Activated gamma-delta T cell treated with Interleukin-2 at 50 U/mL for 16 hours (primary cell): ENCODE measurements around the gene ZNF563.

Experiments used
- DNase-seq: peaks from one replicate; pipeline ENCODE4 v3.0.0-alpha.2; 2020

ZNF563 gene

DNA sequence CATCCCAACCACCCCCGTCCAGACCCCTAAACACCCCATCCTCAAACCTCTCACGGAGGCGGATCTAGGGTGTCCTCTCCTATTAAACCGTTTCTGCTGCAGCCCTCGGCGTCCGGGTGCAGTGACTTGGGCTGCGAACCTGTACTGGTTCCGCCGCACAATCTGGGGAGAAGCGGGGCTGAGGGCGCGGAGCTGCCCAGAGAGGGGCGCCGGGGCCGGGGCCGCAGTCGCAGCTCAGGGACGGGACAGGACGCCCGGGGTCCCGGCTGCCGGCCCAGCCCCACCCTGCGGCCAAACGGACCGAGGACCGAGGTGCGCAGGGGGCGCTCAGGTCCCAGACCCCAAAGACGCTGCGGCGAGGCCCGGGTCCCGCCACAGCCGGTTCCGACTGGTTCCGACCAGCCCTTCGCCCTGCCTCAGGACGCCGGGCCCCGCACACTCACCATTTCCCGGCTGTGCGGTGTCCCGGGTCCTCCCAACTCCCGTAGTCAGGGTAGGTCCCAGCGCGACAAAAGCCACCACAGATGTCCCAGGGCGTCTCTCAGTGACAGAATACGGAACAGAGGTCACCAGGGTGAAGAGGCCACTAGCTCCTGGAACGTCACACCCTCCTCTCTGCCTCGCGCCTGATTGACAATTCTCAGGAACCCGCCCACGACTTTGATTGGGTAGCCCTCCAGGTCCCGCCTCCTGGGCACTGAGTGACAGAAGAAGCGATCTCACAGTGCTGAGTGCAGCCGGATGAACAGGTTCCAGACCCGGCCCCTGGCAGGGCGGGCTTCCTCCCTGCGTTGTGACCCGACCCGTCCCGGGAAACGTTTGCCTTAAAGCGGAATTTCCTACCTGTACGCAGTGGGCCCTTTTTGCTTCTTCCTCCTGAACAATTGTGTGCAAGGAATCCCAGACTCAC, 38.9 kb downstream of the ZNF563 start, which contains the start of gene ZNF44:
Gene ZNF44 (minus strand): TSS at position 635 of the 910 bp plus-strand sequence. CDS start 189 bp downstream, at position 446.
- peak; percentile 95 for DNase-seq

DNA sequence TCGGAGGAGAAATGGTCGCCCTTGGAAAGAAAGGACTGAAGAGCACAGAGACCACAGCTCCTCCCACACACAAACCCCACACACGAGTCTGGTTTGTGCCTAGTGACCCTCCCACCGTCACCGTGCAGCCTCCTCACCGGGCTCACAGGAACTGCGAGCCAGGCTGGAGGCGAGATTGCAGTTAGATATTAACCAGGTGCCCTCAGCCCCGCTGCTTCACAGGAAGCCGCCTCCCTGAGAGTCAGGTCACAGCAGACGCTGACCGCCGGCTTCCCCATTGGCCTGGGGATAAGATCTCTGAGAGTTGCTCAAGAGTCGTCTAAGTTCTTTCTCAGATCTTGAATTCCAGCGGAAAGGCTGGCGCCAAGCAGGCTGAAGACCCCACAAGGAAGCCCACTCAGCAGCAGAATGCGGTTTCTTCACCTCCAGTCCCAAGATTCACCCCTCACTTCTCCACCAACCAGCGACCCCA, 39.6 kb downstream of the ZNF563 start:
- DNase-seq = peak; percentile 51

DNA sequence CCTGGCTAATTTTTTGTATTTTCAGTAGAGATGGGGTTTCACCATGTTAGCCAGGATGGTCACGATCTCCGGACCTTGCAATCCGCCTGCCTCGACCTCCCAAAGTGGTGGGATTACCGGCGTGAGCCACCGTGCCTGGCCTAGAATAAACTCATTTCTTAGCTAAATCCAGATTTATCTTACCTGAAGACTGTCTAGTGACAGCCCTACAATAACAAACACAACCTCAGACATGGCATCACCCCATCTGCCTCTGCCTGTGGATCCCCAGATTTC, 43.7 kb downstream of the ZNF563 start:
- DNase-seq = no peak

DNA sequence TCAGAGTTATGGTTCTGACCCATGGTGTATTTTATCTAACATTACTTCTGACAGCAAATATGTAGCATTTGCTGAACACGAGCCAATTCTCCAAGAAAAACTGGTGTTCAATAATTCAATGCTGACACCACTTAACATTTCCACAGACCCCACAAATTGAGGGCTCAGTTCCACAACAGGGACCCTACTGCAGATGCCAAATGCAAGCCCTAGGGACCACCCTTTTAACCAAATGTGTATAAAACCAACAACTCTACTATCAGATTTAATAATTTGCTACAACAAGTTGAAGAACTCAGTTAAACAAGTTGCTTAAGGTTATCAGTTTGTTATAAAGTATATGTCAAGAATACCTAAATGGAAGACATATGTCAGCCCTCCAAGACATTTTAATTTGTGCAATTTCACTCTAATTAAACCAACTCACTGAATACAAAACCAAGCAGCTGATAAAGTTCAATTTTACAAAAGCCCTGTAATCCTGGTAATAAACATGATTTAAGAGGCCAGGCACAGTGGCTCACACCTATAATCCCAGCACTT, 45.4 kb downstream of the ZNF563 start:
- no peak for DNase-seq

DNA sequence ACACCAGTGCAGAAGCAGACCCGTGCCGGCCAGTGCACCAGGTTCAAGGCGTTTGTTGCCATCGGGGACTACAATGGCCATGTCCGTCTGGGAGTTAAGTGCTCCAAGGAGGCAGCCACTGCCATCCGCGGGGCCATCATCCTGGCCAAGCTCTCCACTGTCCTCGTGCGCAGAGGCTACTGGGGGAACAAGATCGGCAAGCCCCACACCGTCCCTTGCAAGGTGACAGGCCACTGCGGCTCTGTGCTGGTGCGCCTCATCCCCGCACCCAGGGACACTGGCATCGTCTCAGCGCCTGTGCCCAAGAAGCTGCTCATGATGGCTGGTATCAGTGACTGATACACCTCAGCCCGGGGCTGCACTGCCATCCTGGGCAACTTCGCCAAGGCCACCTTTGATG, 48.8 kb downstream of the ZNF563 start:
- no peak for DNase-seq

DNA sequence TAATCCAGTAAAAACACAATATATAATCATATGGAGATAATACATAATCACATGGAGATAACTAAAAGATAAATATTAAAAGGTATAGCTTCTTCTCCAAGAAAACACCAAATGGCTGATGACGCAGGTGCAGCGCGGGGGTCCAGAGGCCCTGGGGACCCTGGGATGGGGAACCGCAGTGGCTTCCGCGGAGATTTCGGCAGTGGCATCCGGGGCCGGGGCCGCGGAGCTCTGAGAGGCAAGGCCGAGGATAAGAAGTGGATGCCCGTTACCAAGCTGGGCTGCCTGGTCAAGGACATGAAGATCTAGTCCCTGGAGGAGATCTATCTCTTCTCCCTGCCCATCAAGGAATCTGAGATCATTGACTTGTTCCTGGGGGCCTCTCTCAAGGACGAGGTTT, 49.2 kb downstream of the ZNF563 start:
- no peak for DNase-seq

DNA sequence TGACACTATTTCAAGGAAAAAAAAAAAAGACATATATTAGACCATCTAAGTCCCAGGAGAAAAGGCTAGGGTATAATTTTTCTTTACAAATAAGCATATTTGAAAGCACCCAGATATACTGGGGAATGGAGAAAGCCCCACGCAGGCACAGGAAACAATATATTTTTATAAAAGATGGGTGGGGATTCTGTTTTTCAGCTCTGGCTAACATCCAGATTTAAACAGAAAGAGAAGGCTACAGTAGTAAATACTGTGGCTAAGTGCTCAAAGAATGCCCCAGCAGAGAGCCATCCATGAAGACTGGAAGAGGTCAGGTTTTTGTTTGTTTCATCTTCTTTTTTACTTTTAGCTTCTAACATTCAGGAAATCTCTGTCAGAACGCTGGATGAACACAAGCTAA, 54.7 kb downstream of the ZNF563 start:
- no peak for DNase-seq

DNA sequence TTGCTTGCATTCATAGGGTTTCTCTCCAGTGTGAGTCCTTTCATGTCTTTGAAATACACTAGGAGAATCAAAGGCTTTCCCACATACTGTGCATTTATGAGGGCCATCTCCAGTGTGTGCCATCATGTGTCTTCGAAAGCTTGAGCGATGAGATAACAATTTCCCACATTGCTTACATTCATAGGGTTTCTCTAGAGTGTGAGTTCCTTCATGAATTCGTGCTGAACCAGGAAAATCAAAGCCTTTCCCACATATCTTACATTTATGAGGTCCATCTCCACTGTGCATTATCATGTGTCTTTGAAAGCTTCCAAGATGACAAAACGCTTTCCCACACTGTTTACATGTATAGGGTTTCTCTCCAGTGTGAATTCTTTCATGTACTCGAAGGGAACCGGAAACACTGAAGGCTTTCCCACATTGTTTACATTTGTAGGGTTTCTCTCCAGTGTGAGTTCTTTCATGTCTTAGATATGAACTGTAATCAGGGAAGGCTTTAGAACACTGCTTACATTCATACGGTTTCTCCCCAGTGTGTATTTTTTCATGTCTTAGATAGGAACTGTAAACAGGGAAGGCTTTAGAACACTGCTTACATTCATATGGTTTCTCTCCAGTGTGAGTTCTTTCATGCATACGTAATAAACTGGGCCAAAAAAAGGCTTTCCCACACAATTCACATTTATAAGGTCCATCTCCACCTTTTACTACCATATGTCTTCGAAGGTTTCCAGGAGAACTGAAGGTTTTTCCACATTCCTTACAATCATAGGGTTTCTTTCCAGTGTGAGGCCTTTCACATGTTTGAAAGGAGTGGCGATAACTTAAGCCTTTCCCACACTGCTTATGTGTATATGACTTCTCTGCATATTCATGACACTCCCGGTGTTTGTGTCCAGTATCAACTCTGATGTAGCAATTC, 60.2 kb downstream of the ZNF563 start:
- no peak for DNase-seq

DNA sequence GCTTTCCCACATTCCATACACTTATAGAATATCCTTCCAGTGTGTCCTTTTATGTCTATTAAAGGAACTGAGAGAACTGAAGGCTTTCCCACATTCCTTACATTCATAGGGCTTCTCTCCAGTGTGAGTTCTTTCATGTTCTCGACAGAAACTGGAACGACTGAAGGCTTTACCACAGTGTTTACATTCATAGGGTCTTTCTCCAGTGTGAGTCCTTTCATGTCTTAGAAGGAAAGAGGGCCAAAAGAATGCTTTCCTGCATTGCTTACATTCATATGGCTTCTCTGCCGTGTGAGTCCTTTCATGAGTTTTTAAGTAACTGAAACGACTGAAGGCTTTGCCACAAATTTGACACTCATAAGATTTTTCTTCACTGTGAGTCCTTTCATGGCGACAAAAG, 61.0 kb downstream of the ZNF563 start:
- no peak for DNase-seq

DNA sequence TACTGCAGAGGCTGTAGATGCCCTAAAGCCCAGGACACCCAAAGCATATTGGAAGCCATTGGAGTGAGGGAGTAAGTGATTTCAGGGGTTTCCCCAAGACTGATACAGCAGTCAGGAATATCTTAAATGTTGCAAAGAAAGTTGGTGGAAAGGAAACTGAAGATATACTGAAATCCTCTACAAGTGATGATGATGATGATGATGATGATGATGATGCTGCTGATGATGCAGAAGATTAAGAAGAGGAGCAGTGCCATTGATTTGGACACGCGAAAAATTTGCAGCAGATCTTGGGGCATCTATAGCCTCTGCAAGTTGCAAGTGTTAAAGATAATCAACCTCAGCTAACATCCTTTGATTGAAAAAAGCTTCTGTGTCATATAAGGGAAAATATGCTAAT, 62.6 kb downstream of the ZNF563 start:
- DNase-seq = no peak
